ENCODE measurements around the gene TEX55. TPM values are rescaled to one million over a fixed set of nuclear protein-coding genes. Genes with fewer than 3 reads are reported as not detected.

TEX55 gene
- total RNA-seq, 1 experiment from 2014 or later = not detected

Other genes starting within 250 kb of the TEX55 start
- not detected in 2 replicates for gene IGSF11, start 111.3 kb upstream of the TEX55 start, total RNA-seq (2014; rRNA removed; shearing (Covaris generic))
- gene UPK1B, start 27.4 kb downstream of the TEX55 start, total RNA-seq (2014; rRNA removed; shearing (Covaris generic)) = not detected in 2 replicates
- 9.9 and 10.3 TPM in 2 replicates for gene B4GALT4, start 94.7 kb downstream of the TEX55 start, total RNA-seq (2014; rRNA removed; shearing (Covaris generic))
- 1.2 and 1.4 TPM in 2 replicates for gene ARHGAP31, start 148.2 kb downstream of the TEX55 start, total RNA-seq (2014; rRNA removed; shearing (Covaris generic))

Data from NCI-H460 (cell line).